Esophagus (tissue), 2 donors: ENCODE results near the gene SCN11A. TPM values are rescaled to one million over a fixed set of nuclear protein-coding genes. Genes with fewer than 3 reads are reported as not detected.

Experiments
- H3K27ac ChIP-seq, 2 donors: one replicate each; pipeline ENCODE4 v1.5.1; 2013; ENCODE audit warnings: low read depth in 2 of 2, mild to moderate bottlenecking in 2 of 2, inconsistent platforms in 1 of 2, low read length in 1 of 2, moderate library complexity in 1 of 2
- H3K27me3 ChIP-seq, 2 donors: one replicate each; pipeline ENCODE4 v1.6.1; 2013; ENCODE audit warnings: low read length in 2 of 2, control low read depth in 1 of 2, mild to moderate bottlenecking in 1 of 2; ENCODE audit not compliant: insufficient read depth in 2 of 2, control insufficient read depth in 1 of 2
- H3K36me3 ChIP-seq, 2 donors: one replicate each; pipeline ENCODE4 v1.6.1; 2013; ENCODE audit warnings: low read length in 1 of 2; ENCODE audit not compliant: control insufficient read depth in 2 of 2, insufficient read depth in 2 of 2
- H3K4me1 ChIP-seq, 2 donors: one replicate each; pipeline ENCODE4 v1.6.1; 2013; ENCODE audit warnings: low read length in 1 of 2; ENCODE audit not compliant: control insufficient read depth in 2 of 2, insufficient read depth in 2 of 2
- H3K4me3 ChIP-seq, 2 donors: one replicate each; pipeline ENCODE4 v1.5.1; 2013; ENCODE audit warnings: low read length in 2 of 2, mild to moderate bottlenecking in 2 of 2, low read depth in 1 of 2, moderate library complexity in 1 of 2
- H3K9me3 ChIP-seq, 2 donors: one replicate each; pipeline ENCODE4 v1.6.1; 2013; ENCODE audit warnings: mild to moderate bottlenecking in 2 of 2, low read depth in 1 of 2, low read length in 1 of 2, moderate library complexity in 1 of 2; ENCODE audit not compliant: control insufficient read depth in 2 of 2, insufficient read depth in 1 of 2
- WGBS, 2 donors: extraction: QIAGEN DNeasy Blood & Tissue Kit; methylation state at CpG; one replicate each; pipeline ENCODE4 v1.1.7; 2013; 5-methylcytosine and 5-hydroxymethylcytosine counted together
- polyA plus RNA-seq, 2 donors: library from polyadenylated mRNA; stranded (reverse); fragments of 200-250 nt; gene quantifications; one replicate each; pipeline ENCODE4 v1.2.3, GENCODE V29; 2013
- donor health status: healthy with polysubstance abuse.
- donor health status: Bipolar disorder and iron deficiency.

The SCN11A gene
- polyA plus RNA-seq, 2 donors = 0.02 TPM; not detected in 1

DNA sequence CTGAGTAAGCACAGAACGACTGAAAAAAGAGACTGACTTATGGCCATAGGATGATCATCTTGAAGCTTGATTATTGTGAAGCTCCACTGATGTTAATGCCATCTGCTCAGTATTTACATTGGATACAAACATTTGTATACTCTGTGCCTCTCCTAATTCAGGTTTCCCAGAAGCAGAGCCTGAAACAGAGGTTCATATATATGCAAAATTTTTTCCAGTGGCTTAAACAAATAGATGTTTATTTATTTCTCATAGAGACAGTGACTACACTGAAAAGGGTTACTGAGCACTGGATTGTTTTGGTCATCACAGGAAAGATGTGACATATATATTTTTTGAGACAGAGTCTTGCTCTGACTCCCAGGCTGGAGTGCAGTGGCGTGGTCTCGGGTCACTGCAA, 36.3 kb downstream of the SCN11A start:
- WGBS, 2 donors = 80 to 87% methylated on average over 3 of the region's 3 CpGs
- Histone ChIP-seq H3K4me3 (no peak overlapping the region), H3K27me3 (no peaks in the 10 kb centered on the region), H3K9me3 (no peaks in the 10 kb centered on the region), H3K36me3 (no peaks in the 10 kb centered on the region), H3K27ac (no peak overlapping the region), H3K4me1 (no peaks in the 10 kb centered on the region)

DNA sequence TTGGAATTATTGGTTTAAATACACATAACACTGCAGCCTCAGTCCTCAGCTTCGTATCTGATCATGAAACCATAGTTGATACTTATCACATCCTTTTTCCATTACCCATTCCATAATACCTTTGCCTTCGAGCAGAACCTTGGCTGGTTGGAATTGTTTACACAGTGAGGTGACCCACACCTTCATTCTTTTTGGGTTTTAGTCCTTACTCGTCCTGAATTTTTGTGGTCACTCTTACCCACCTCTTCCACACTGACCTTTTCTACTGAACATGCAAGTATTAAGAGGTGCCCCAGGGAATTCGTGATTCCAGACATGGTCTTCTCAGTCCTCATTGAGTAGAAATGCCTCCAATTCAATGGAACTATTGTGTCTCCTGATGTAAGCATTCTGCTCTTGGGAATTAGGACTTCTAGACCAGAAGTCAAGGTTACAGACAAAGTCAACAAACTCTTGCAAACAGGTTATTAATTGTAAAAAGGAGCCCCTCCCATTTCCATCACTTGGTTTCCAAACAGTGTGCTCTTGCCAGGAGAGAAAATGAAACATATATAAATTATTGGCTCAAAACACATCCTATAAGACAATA, 37.7 kb downstream of the SCN11A start:
- no peaks in the 10 kb centered on the region for H3K36me3 ChIP-seq
- no peaks in the 10 kb centered on the region for H3K4me1 ChIP-seq
- H3K9me3 ChIP-seq = no peaks in the 10 kb centered on the region
- 48 to 49% methylated on average over 4 of the region's 4 CpGs for WGBS, 2 donors
- no peaks in the 10 kb centered on the region for H3K27me3 ChIP-seq
- H3K27ac ChIP-seq = no peak overlapping the region
- H3K4me3 ChIP-seq = no peak overlapping the region

DNA sequence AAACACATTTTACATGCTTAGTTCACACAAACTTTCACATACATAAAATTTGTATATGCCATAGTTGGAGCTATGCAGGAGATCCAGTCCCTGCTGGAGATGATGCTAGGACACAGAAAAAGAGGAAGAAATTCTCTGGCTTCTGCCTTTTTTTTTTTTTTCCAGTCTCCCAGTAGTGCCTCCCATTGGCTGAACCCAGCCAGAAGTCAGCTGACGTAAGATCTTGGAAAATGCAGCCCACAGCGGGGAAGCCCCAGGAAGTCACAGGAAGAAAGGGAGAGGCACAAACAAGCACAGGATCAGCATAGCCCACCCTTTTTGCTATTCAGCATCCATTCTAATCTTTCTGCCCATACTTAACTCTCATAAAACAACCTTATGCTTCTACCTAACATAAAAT, 38.5 kb downstream of the SCN11A start:
- no peak overlapping the region for H3K4me3 ChIP-seq
- no peaks in the 10 kb centered on the region for H3K4me1 ChIP-seq
- H3K9me3 ChIP-seq = no peaks in the 10 kb centered on the region
- 23 to 50% methylated on average over 2 of the region's 2 CpGs for WGBS, 2 donors
- no peaks in the 10 kb centered on the region for H3K27me3 ChIP-seq
- no peak overlapping the region for H3K27ac ChIP-seq
- H3K36me3 ChIP-seq = no peaks in the 10 kb centered on the region

DNA sequence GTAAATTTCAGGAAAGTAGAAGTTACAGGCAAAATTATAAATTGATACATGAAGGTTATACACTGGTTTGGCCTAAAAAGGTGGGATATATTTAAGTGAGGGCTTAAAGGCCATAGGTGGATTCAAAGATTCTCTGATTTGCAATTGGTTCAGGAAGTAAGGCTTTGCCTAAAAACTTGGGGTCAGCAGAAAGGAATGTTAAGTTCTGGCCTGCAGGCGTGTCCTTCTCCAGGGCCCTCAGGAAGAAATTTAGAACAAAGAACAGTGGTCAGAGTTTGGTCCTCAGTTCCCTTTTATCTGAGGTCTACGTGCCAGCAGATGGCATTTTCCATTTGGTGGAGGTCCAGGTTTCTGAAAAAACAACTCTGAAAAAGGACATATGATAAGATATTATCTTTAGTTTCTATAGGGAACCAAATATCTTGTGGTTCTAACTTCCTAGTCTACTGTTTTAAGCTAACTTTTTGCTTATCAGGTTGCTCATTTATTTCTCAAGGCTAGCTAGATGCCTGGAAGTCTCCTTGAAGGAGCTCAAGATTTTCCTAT, 40.5 kb downstream of the SCN11A start:
- Histone ChIP-seq H3K9me3 (no peaks in the 10 kb centered on the region), H3K4me1 (no peaks in the 10 kb centered on the region), H3K36me3 (no peaks in the 10 kb centered on the region), H3K4me3 (no peak overlapping the region), H3K27ac (no peak overlapping the region), H3K27me3 (no peaks in the 10 kb centered on the region)
- 52 to 64% methylated on average over 2 of the region's 2 CpGs for whole genome bisulfite sequencing, 2 donors

DNA sequence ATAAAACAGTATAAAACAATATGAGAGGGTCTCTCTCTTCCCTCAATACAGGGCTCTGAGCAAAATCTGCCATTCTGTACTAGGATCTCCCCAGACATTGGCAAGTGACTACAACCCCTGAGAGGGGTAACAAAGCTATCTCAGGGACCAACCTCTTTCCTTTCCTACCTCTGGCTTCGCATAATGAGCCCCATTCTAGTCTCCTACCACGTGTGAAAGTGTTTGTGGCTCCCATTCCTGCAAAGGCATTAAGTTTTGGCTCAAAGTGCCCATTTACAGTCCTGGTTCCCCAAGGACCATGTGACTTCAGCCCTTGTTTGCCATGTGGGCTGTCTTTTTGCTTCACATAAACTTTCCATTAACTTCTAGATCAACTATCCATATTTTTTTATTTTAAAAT, 46.4 kb downstream of the SCN11A start:
- no peaks in the 10 kb centered on the region for H3K36me3 ChIP-seq
- H3K4me3 ChIP-seq = no peak overlapping the region
- 50 to 54% methylated on average over 2 of the region's 2 CpGs for WGBS, 2 donors
- H3K27ac ChIP-seq = no peak overlapping the region
- no peaks in the 10 kb centered on the region for H3K27me3 ChIP-seq
- H3K9me3 ChIP-seq = no peaks in the 10 kb centered on the region
- H3K4me1 ChIP-seq = no peaks in the 10 kb centered on the region

Other genes starting within 250 kb of the SCN11A start
- gene SCN10A, start 235.7 kb downstream of the SCN11A start, polyA plus RNA-seq = not detected
- 10 to 100 TPM in 1 of 2 donors, 1 to 10 TPM in 1; 7.3 to 10.4 TPM for gene WDR48, start 72 bp upstream of the SCN11A start, polyA plus RNA-seq
- gene GORASP1, start 55.7 kb upstream of the SCN11A start, polyA plus RNA-seq = 10 to 100 TPM; 30.9 to 32.0 TPM
- 1 to 10 TPM; 1.8 to 5.6 TPM for gene TTC21A, start 55.7 kb upstream of the SCN11A start, polyA plus RNA-seq
- 10 to 100 TPM; 16.8 to 21.4 TPM for gene CSRNP1, start 101.6 kb upstream of the SCN11A start, polyA plus RNA-seq
- gene XIRP1, start 140.7 kb upstream of the SCN11A start, polyA plus RNA-seq = under 1 TPM; 0.07 to 0.10 TPM
- gene CX3CR1, start 228.1 kb upstream of the SCN11A start, polyA plus RNA-seq = under 1 TPM; 0.14 to 0.21 TPM